ENCODE results near the gene KLHL17. TPM values are rescaled to one million over a fixed set of nuclear protein-coding genes. Genes with fewer than 3 reads are reported as not detected.

The KLHL17 gene
- total and polyA plus RNA-seq, 12 donors = 0.73 to 38.8 (median 6.9) TPM

DNA sequence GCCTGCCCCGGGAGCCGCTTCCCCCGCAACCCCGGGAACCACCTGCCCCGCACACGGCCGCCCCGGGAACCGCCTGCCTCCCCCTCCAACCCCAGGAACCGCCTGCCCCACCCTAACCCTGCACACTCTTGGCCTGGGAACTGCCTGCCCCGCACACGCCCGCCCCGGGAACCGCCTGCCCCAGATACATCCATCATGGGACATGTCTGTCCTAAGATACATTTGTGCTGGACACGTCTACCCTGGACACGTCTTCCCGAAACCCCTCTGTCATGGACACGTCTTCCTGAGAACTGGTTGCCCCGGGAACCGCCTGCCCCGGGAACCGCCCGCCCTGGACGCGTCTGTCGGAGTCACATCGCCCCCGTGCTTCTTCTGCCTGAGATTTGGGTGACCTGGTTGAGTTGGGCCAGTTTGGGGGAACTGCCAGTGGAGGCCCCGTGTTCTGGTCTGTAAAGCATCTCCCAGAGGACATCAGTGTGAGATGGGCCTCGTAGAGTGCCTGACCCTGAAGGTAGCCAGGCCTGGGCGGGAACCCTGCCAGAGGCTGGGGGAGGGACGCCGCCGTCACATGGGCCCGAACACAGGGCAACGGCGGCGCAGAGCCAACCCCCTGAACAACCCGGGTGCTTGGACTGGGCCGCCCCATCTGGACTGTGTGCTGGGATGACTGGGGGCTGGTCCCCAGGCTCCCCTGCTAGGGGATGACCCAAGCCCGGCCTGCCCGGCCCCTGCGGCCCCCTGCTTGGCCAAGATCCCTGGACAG lies 17.9 kb downstream of the KLHL17 start:
- Histone ChIP-seq H3K27ac (no peak overlapping the region), H3K36me3 (replicated peaks in 1 of 2) (no peaks in the 10 kb centered on the region), H3K4me3 (no peak overlapping the region), H3K27me3 (peaks cover 48% of the 10 kb centered on the region), H3K9me3 (replicated peaks in 1 of 3) (no peaks in the 10 kb centered on the region), H3K4me1 (replicated peaks in 1 of 2) (no peaks in the 10 kb centered on the region)
- DNase-seq = no peak
- intact Hi-C loops (cut with DNase I) = loop anchor here in 1 of 2 donors (10.0 kb wide), 1 partner anchor 73 kb away; no protein-coding TSS in a partner anchor
- TF ChIP-seq, protein P1, sequence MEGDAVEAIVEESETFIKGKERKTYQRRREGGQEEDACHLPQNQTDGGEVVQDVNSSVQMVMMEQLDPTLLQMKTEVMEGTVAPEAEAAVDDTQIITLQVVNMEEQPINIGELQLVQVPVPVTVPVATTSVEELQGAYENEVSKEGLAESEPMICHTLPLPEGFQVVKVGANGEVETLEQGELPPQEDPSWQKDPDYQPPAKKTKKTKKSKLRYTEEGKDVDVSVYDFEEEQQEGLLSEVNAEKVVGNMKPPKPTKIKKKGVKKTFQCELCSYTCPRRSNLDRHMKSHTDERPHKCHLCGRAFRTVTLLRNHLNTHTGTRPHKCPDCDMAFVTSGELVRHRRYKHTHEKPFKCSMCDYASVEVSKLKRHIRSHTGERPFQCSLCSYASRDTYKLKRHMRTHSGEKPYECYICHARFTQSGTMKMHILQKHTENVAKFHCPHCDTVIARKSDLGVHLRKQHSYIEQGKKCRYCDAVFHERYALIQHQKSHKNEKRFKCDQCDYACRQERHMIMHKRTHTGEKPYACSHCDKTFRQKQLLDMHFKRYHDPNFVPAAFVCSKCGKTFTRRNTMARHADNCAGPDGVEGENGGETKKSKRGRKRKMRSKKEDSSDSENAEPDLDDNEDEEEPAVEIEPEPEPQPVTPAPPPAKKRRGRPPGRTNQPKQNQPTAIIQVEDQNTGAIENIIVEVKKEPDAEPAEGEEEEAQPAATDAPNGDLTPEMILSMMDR (IDR thresholded peaks at IDR 0.05) = no peak
- TF ChIP-seq POLR2A (IDR thresholded peaks at IDR 0.05) = no peak
- 85 to 91% (median 88%) methylated on average over 14 to 44 of the region's 44 CpGs for WGBS, 4 donors

DNA sequence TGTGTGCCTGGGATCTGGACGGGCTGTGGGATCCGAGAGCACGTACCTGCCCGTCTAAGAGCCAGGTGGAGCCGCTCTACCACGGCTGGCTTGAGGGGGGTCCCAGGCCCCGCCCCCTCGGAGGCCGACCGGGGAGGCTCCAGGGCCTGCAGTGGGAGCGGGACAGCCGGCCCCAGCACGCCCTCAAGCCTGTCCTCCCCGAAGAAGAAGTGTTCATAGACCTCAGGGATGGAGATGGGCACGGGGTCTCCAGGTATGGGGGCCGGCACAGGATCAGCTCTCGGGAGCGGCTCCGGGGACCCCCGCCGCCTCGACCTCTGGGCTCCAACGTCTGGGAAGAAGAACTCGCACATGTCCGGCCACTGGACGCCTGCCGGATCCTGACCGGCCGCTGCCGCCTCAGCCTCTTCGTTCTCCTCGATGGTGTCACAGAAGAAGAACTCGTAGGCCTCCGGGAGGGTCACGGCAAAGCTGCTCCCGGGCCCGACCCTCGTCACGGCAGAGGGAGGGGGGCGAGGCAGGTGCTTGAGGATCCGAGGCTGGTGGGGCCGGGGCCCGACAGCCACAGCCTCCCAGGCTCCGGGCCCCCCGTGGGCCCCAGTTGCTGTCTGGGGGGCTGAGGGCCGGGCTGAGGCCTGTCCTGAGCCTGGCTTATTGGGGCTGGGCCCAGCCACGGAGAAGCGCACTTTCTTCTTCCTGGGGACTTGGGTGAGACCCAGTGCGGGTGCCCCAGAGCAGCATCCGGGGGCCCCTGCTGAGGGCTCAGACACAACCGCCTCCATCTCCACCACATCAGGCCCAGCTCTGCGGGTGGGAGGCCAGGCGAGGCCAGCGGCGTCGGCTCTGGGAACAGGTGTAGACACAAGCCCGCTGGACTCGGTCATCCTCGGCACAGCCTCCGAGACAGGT lies 18.7 kb downstream of the KLHL17 start:
- H3K4me1 ChIP-seq (replicated peaks in 1 of 2) = no peaks in the 10 kb centered on the region
- 82 to 87% (median 86%) methylated on average over 27 to 60 of the region's 60 CpGs for WGBS, 4 donors
- intact Hi-C loops (cut with DNase I) = loop anchor here in 1 of 2 donors (10.0 kb wide), 1 partner anchor 74 kb away; no protein-coding TSS in a partner anchor
- peaks cover 40% of the 10 kb centered on the region for H3K27me3 ChIP-seq
- H3K9me3 ChIP-seq (replicated peaks in 1 of 3) = no peaks in the 10 kb centered on the region
- no peaks in the 10 kb centered on the region for H3K36me3 ChIP-seq (replicated peaks in 1 of 2)
- no peak overlapping the region for H3K4me3 ChIP-seq
- no peak for DNase-seq
- TF ChIP-seq, protein P1 (IDR thresholded peaks at IDR 0.05) = no peak
- TF ChIP-seq POLR2A (IDR thresholded peaks at IDR 0.05) = no peak
- H3K27ac ChIP-seq = no peak overlapping the region

DNA sequence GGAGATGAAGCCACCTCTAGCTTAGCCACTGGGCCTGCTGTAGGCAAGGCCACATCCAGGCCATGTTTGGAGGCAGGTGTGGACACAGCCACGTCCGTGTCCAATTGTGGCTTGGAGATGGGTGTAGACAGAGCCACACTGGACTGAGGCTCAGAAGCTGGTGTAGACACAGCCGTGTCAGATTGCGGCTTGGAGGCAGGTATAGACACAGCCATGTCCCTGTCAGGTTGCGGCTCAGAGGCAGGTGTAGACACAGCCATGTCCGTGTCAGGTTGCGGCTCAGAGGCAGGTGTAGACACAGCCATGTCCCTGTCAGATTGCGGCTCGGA lies 19.3 kb downstream of the KLHL17 start:
- intact Hi-C loops (cut with DNase I) = loop anchor here (10.0 kb wide), 2 partner anchors 75 to 315 kb away; no protein-coding TSS in a partner anchor
- WGBS, 4 donors = 81 to 96% (median 91%) methylated on average over 5 to 9 of the region's 9 CpGs
- no peak overlapping the region for H3K4me3 ChIP-seq
- no peak for DNase-seq
- no peak overlapping the region for H3K27ac ChIP-seq
- TF ChIP-seq, protein P1 (IDR thresholded peaks at IDR 0.05) = no peak
- peaks cover 36% of the 10 kb centered on the region for H3K27me3 ChIP-seq
- no peaks in the 10 kb centered on the region for H3K9me3 ChIP-seq (replicated peaks in 1 of 3)
- no peaks in the 10 kb centered on the region for H3K4me1 ChIP-seq (replicated peaks in 1 of 2)
- no peaks in the 10 kb centered on the region for H3K36me3 ChIP-seq (replicated peaks in 1 of 2)

DNA sequence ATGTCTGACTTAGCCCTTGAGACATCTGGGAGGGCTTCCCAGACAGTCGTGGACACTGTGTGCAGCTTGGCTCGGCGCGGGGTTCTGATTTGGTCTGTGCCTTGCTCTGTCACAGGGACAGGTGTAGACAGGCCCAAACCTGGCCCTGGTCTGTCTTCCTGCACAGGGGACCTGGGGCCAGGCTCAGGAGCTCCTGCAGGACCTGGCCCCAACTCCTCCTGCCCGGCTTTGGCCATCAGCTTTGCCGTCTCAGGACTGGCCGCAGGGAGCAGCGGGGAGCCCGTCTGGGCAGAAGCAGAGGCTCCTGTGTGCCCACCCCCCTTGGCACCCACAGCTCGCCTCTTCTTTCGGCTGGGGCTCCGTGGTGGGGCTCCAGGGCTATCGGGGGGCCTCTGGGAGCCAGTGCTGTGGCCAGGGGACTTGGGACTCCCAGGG lies 19.8 kb downstream of the KLHL17 start:
- DNase-seq = no peak

More for the DNA sequence above, 19.8 kb downstream of the KLHL17 start:
- Histone ChIP-seq H3K9me3 (replicated peaks in 1 of 3) (no peaks in the 10 kb centered on the region), H3K36me3 (replicated peaks in 1 of 2) (no peaks in the 10 kb centered on the region), H3K4me1 (replicated peaks in 1 of 2) (no peaks in the 10 kb centered on the region), H3K27ac (no peak overlapping the region), H3K4me3 (no peak overlapping the region), H3K27me3 (peaks cover 37% of the 10 kb centered on the region)
- TF ChIP-seq, protein P1 (IDR thresholded peaks at IDR 0.05) = no peak
- no peak for TF ChIP-seq POLR2A (IDR thresholded peaks at IDR 0.05)
- intact Hi-C loops (cut with DNase I) = loop anchor here in 1 of 2 donors (10.0 kb wide), 1 partner anchor 315 kb away; no protein-coding TSS in a partner anchor
- 82 to 86% (median 83%) methylated on average over 7 to 13 of the region's 13 CpGs; no CpG with 5 or more reads in 1 of the 4 donors for WGBS, 4 donors
